H1 (cell line): ENCODE measurements around the gene COX18. TPM values are rescaled to one million over a fixed set of nuclear protein-coding genes. Genes with fewer than 3 reads are reported as not detected.

Experiments
- CTCF ChIA-PET: fragments of 300-600 bp; sonication (Branson Sonifier 250); formaldehyde crosslinking; loops from one replicate; lab custom pipeline; 2021; ENCODE audit not compliant: partially characterized antibody; lab: Charles Lee
- POLR2A ChIA-PET: fragments of 300-600 bp; sonication (Branson Sonifier 250); formaldehyde crosslinking; loops from one replicate; lab custom pipeline; 2021; ENCODE audit warnings: inconsistent platforms; ENCODE audit not compliant: partially characterized antibody; lab: Charles Lee
- DNase-seq, 2 experiments: peaks; one replicate each; pipeline versions ENCODE4 v3.0.0 to v3.0.0-alpha.2; 2010 to 2022; ENCODE audit warnings: low spot score in 2 of 2, low read depth in 1 of 2, mixed read lengths in 1 of 2
- FAIRE-seq: peaks from 2 replicates; lab custom pipeline; 2011; peaks lifted over from hg19 to GRCh38; lab: Jason Lieb, UNC
- H2AFZ ChIP-seq: 2 replicates; pipeline ENCODE4 v1.8.1; 2012; ENCODE audit warnings: low read length, inconsistent platforms
- H2AK5ac ChIP-seq: 2 replicates; pipeline ENCODE4 v1.6.1; 2013; ENCODE audit warnings: low read depth, low read length
- H2BK120ac ChIP-seq: replicated peaks from 2 replicates; pipeline ENCODE3; 2013; ENCODE audit warnings: low read depth, low read length, inconsistent platforms
- H2BK12ac ChIP-seq: 2 replicates; pipeline ENCODE4 v1.6.1; 2013; ENCODE audit warnings: low read depth, low read length
- H2BK15ac ChIP-seq: 2 replicates; pipeline ENCODE4 v1.6.1; 2013; ENCODE audit warnings: low read length
- H2BK20ac ChIP-seq: 2 replicates; pipeline ENCODE4 v1.6.1; 2013; ENCODE audit warnings: low read length
- H2BK5ac ChIP-seq: 2 replicates; pipeline ENCODE4 v1.6.1; 2013; ENCODE audit warnings: low read depth, low read length
- H3K14ac ChIP-seq: 2 replicates; pipeline ENCODE4 v1.6.1; 2013; ENCODE audit warnings: inconsistent platforms; ENCODE audit not compliant: insufficient read length
- H3K18ac ChIP-seq: 2 replicates; pipeline ENCODE4 v1.6.1; 2013; ENCODE audit warnings: low read length; ENCODE audit errors: extremely low read depth
- H3K23ac ChIP-seq: 2 replicates; pipeline ENCODE4 v1.6.1; 2013; ENCODE audit warnings: inconsistent platforms; ENCODE audit not compliant: insufficient read length
- H3K23me2 ChIP-seq: 2 replicates; pipeline ENCODE4 v1.6.1; 2013; ENCODE audit warnings: low read depth, low read length
- H3K27ac ChIP-seq: 2 replicates; pipeline ENCODE4 v1.6.1; 2011; ENCODE audit warnings: low read depth, low read length, inconsistent platforms
- H3K27me3 ChIP-seq, 4 experiments: replicated peaks in 1 of 4; 1 replicate in 1 of 4; 2 replicates in 3 of 4; pipeline versions ENCODE4 v1.6.1 to v1.8.1; 2011 to 2013; ENCODE audit warnings: low read length in 3 of 4, mild to moderate bottlenecking in 3 of 4, inconsistent platforms in 2 of 4, mixed read lengths in 2 of 4, moderate library complexity in 1 of 4; ENCODE audit not compliant: control insufficient read depth in 3 of 4, insufficient read depth in 3 of 4; ENCODE audit errors: extremely low read depth in 1 of 4
- H3K36me3 ChIP-seq, 4 experiments: 2 replicates each; pipeline versions ENCODE4 v1.6.1 to v1.8.1; 2011 to 2013; ENCODE audit warnings: mild to moderate bottlenecking in 4 of 4, low read length in 3 of 4, moderate library complexity in 2 of 4, control low read depth in 1 of 4, inconsistent platforms in 1 of 4; ENCODE audit not compliant: insufficient read depth in 4 of 4, control insufficient read depth in 2 of 4
- H3K4ac ChIP-seq: replicated peaks from 2 replicates; pipeline ENCODE3; 2013; ENCODE audit warnings: low read length, low read depth, mixed read lengths, inconsistent platforms; ENCODE audit not compliant: insufficient read length
- H3K4me1 ChIP-seq, 4 experiments: replicated peaks in 1 of 4; 1 replicate in 1 of 4; 2 replicates in 3 of 4; pipeline versions ENCODE4 v1.6.1 to v1.8.1; 2011 to 2013; ENCODE audit warnings: low read length in 3 of 4, inconsistent platforms in 2 of 4, mixed read lengths in 1 of 4; ENCODE audit not compliant: insufficient read depth in 4 of 4, control insufficient read depth in 3 of 4
- H3K4me2 ChIP-seq, 2 experiments: 2 replicates each; pipeline versions ENCODE4 v1.6.1 to v1.8.1; 2011 to 2013; ENCODE audit warnings: low read depth in 2 of 2, low read length in 2 of 2, control low read depth in 1 of 2, inconsistent platforms in 1 of 2, mild to moderate bottlenecking in 1 of 2; ENCODE audit not compliant: insufficient read depth in 1 of 2
- H3K4me3 ChIP-seq, 4 experiments: fragments of 200-600, 300-600 bp in 1 of 4; sonication (generic), shearing (Covaris generic), sonication (Bioruptor Twin) in 1 of 4; 2 replicates each; pipeline versions ENCODE4 v1.5.1 to v1.8.1; 2011 to 2016; ENCODE audit warnings: low read length in 4 of 4, low read depth in 3 of 4, control low read depth in 2 of 4, inconsistent platforms in 2 of 4, mild to moderate bottlenecking in 2 of 4, mixed read lengths in 1 of 4, moderate library complexity in 1 of 4; ENCODE audit not compliant: insufficient read depth in 2 of 4; ENCODE audit errors: extremely low read depth in 1 of 4
- H3K56ac ChIP-seq: replicated peaks from 2 replicates; pipeline ENCODE3; 2013; ENCODE audit warnings: low read depth, mild to moderate bottlenecking, mixed read lengths, low read length, inconsistent platforms; ENCODE audit not compliant: insufficient read length
- H3K79me1 ChIP-seq: 2 replicates; pipeline ENCODE4 v1.6.1; 2013; ENCODE audit warnings: low read depth, low read length, control low read depth
- H3K79me2 ChIP-seq, 2 experiments: 2 replicates each; pipeline versions ENCODE4 v1.6.1 to v1.8.1; 2012 to 2013; ENCODE audit warnings: low read length in 2 of 2, mild to moderate bottlenecking in 2 of 2, inconsistent platforms in 1 of 2; ENCODE audit not compliant: insufficient read depth in 2 of 2, control insufficient read depth in 1 of 2
- H3K9ac ChIP-seq, 4 experiments: replicated peaks in 1 of 4; 1 replicate in 1 of 4; 2 replicates in 3 of 4; pipeline versions ENCODE4 v1.6.1 to v1.8.1; 2011 to 2013; ENCODE audit warnings: low read depth in 3 of 4, low read length in 3 of 4, control low read depth in 2 of 4, mild to moderate bottlenecking in 2 of 4, moderate library complexity in 2 of 4, inconsistent platforms in 1 of 4; ENCODE audit errors: extremely low read depth in 1 of 4
- H3K9me3 ChIP-seq, 2 experiments: 2 replicates each; pipeline versions ENCODE4 v1.6.1 to v1.8.1; 2012 to 2013; ENCODE audit warnings: mild to moderate bottlenecking in 2 of 2, moderate library complexity in 2 of 2, control low read depth in 1 of 2, inconsistent platforms in 1 of 2, low read depth in 1 of 2, low read length in 1 of 2, mixed read lengths in 1 of 2; ENCODE audit not compliant: insufficient read depth in 2 of 2
- H4K20me1 ChIP-seq, 2 experiments: replicated peaks in 1 of 2; 2 replicates each; pipeline versions ENCODE3 to v1.8.1; 2011 to 2013; ENCODE audit warnings: inconsistent platforms in 2 of 2, low read length in 2 of 2, mild to moderate bottlenecking in 1 of 2; ENCODE audit not compliant: insufficient read depth in 2 of 2, control insufficient read depth in 1 of 2
- H4K5ac ChIP-seq: 2 replicates; pipeline ENCODE4 v1.6.1; 2013; ENCODE audit warnings: low read length, low read depth, mixed read lengths, inconsistent platforms; ENCODE audit not compliant: insufficient read length
- H4K8ac ChIP-seq: 2 replicates; pipeline ENCODE4 v1.8.0; 2013; ENCODE audit warnings: mild to moderate bottlenecking, moderate library complexity, low read length, inconsistent platforms; ENCODE audit not compliant: insufficient read depth; ENCODE audit errors: extremely low read depth
- H4K91ac ChIP-seq: replicated peaks from 2 replicates; pipeline ENCODE3; 2013; ENCODE audit warnings: low read length, mixed read lengths, inconsistent platforms; ENCODE audit not compliant: insufficient read length
- ASH2L ChIP-seq: fragments of 200-600, 300-600 bp; sonication (generic); IDR thresholded peaks from one replicate; pipeline ENCODE4 v1.7.1; 2017; ENCODE audit warnings: low read length
- BRCA1 ChIP-seq: IDR thresholded peaks from 2 replicates; pipeline ENCODE4 v1.6.1; 2012; ENCODE audit warnings: low read depth, low read length, improper control_type of control experiment
- CBX5 ChIP-seq: fragments of 300-800, 300-1000 bp; sonication (generic); IDR thresholded peaks from 2 replicates; pipeline ENCODE4 v1.7.1; 2016; ENCODE audit warnings: antibody characterized with exemption, low read length, low read depth
- CBX8 ChIP-seq: fragments of 300-800, 300-1000 bp; sonication (generic); IDR thresholded peaks from 2 replicates; pipeline ENCODE4 v1.7.1; 2016; ENCODE audit warnings: low read depth, low read length, borderline replicate concordance
- EGR1 ChIP-seq: IDR thresholded peaks from 2 replicates; pipeline ENCODE4 v1.6.1; 2011; ENCODE audit warnings: low read depth, low read length, borderline replicate concordance
- GABPA ChIP-seq: IDR thresholded peaks from 2 replicates; pipeline ENCODE4 v1.6.1; 2011; ENCODE audit warnings: mild to moderate bottlenecking, low read length, moderate library complexity, borderline replicate concordance; ENCODE audit not compliant: insufficient read depth
- GTF2F1 ChIP-seq: IDR thresholded peaks from 2 replicates; pipeline ENCODE4 v1.6.1; 2012; ENCODE audit warnings: low read depth, low read length, improper control_type of control experiment, borderline replicate concordance
- HDAC2 ChIP-seq, 2 experiments: fragments of 300-600 bp in 1 of 2; sonication (generic) in 1 of 2; IDR thresholded peaks; 2 replicates each; pipeline ENCODE4 v1.6.1; 2011 to 2012; ENCODE audit warnings: low read depth in 2 of 2, low read length in 2 of 2, mild to moderate bottlenecking in 2 of 2, moderate library complexity in 2 of 2, borderline replicate concordance in 1 of 2, inconsistent platforms in 1 of 2
- KDM5A ChIP-seq: fragments of 200-600 bp; IDR thresholded peaks from 2 replicates; pipeline ENCODE4 v1.7.1; 2012; ENCODE audit warnings: mild to moderate bottlenecking, low read length, inconsistent platforms, mixed read lengths
- MAX ChIP-seq: IDR thresholded peaks from 2 replicates; pipeline ENCODE4 v1.6.1; 2012; ENCODE audit warnings: inconsistent platforms
- RBBP5 ChIP-seq: IDR thresholded peaks from 2 replicates; pipeline ENCODE4 v1.7.1; 2012; ENCODE audit warnings: low read depth, mild to moderate bottlenecking, inconsistent platforms, low read length, moderate library complexity, borderline replicate concordance
- TAF1 ChIP-seq: IDR thresholded peaks from 2 replicates; pipeline ENCODE4 v1.6.1; 2011; ENCODE audit warnings: mild to moderate bottlenecking, low read depth, low read length
- WGBS, 2 experiments: shearing (Covaris generic) in 1 of 2; methylation state at CpG; one replicate each; pipeline versions ENCODE4 v1.1.6 to v1.1.7; 2013 to 2015; ENCODE audit warnings: low lambda C conversion rate in 2 of 2, mixed read lengths in 2 of 2, inconsistent platforms in 1 of 2, low coverage in 1 of 2, missing lambda C conversion rate in 1 of 2; ENCODE audit not compliant: insufficient replicate concordance in 2 of 2, insufficient coverage in 1 of 2, insufficient read length in 1 of 2; ENCODE audit errors: extremely low coverage in 1 of 2, missing lambda C conversion rate in 1 of 2; 5-methylcytosine and 5-hydroxymethylcytosine counted together
- polyA plus RNA-seq, 7 experiments: library from polyadenylated mRNA; depleted of rRNA in 3 of 7; stranded (reverse) in 5 of 7; unstranded in 2 of 7; fragments of >200 nt in 5 of 7; fragments of 200-250 nt in 2 of 7; gene quantifications; 1 replicate in 5 of 7; 2 replicates in 1 of 7; 4 replicates in 1 of 7; pipeline versions ENCODE4 v1.2.1 to v1.2.3, GENCODE V29; 2011 to 2013; ENCODE audit warnings: missing spikeins in 2 of 7, mixed read lengths in 2 of 7
- total RNA-seq: library from RNA; stranded (reverse); fragmentation: NEBNext Ultra II Directional; extraction: Animal tissue kit (Norgen Biotek cat#: 25700); gene quantifications from 2 replicates; pipeline ENCODE4 v1.2.1, GENCODE V29; 2021

COX18 gene
- total and polyA plus RNA-seq, 2 of the 8 experiments (the other 6 are each of a cell fraction or from before 2014, with no cell fraction given): 23.0 to 23.7 TPM

GRCh38 chr4:73034896-73035295 lies 34.6 kb downstream of the COX18 start:
- H3K14ac ChIP-seq: no peak overlapping the region
- H3K23me2 ChIP-seq: no peaks in the 10 kb centered on the region
- H3K27me3 ChIP-seq: peaks cover 0 to 1% (median 0%) of the 10 kb centered on the region in 4 experiments; a peak in 1 of 7 replicates
- no peak overlapping the region for H3K56ac ChIP-seq
- no peak for DNase-seq
- H3K4me1 ChIP-seq: no peaks in the 10 kb centered on the region
- H4K8ac ChIP-seq: no peak overlapping the region
- no peak overlapping the region for H3K4ac ChIP-seq
- no peak overlapping the region for H2AFZ ChIP-seq
- H2BK20ac ChIP-seq: no peak overlapping the region
- no peak overlapping the region for H2BK15ac ChIP-seq
- TF ChIP-seq GTF2F1 (no peak), HDAC2 (IDR thresholded peaks at IDR 0.05; ENCODE audit: borderline replicate concordance in 1 of 2, low read depth in 2 of 2, low read length in 2 of 2) (no peak), CBX5 (no peak), TAF1 (no peak), BRCA1 (no peak), GABPA (no peak), EGR1 (no peak), MAX (no peak), RBBP5 (no peak), ASH2L (no peak), CBX8 (no peak), KDM5A (no peak)
- no peaks in the 10 kb centered on the region for H3K36me3 ChIP-seq
- H3K18ac ChIP-seq: no peak overlapping the region
- no peak overlapping the region for H3K23ac ChIP-seq
- ChIA-PET POLR2A (no interaction called here), CTCF (interaction anchor here (0.5 to 1.2 kb wide), 3 partner anchors 14 to 1863 kb away, joined by 3 read pairs; no protein-coding TSS in a partner anchor)
- H2BK5ac ChIP-seq: no peak overlapping the region
- H4K91ac ChIP-seq: no peak overlapping the region
- H4K20me1 ChIP-seq: no peaks in the 10 kb centered on the region
- no peak overlapping the region for H3K9ac ChIP-seq
- no peaks in the 10 kb centered on the region for H3K9me3 ChIP-seq
- H3K79me2 ChIP-seq: no peaks in the 10 kb centered on the region
- H3K4me2 ChIP-seq: no peak overlapping the region
- no peak overlapping the region for H2BK120ac ChIP-seq
- H2BK12ac ChIP-seq: no peak overlapping the region
- no peak overlapping the region for H3K4me3 ChIP-seq
- no peak overlapping the region for H3K27ac ChIP-seq
- H2AK5ac ChIP-seq: no peak overlapping the region
- no peak for FAIRE-seq
- no peak overlapping the region for H4K5ac ChIP-seq
- WGBS, 2 experiments: 88% methylated on average over 2 of the region's 2 CpGs; no CpG with 5 or more reads in 1 of the 2 experiments
- H3K79me1 ChIP-seq: no peaks in the 10 kb centered on the region
